Measurements from ENCODE around the gene NFKB1. TPM values are rescaled to one million over a fixed set of nuclear protein-coding genes. Genes with fewer than 3 reads are reported as not detected.
"Not testable (repeated sequence)": the region's sequence is repeated elsewhere in the genome, so short reads cannot be mapped to it uniquely, and the experiment has no call there.

Gene NFKB1
- total and polyA plus RNA-seq, 2 donors (not counting 1 experiment from before 2014, with no cell fraction given) = 32.0 to 88.1 TPM

- no peak for ATAC-seq (ENCODE audit: low read depth)
- 98% methylated on average over 9 of the region's 9 CpGs for WGBS (ENCODE audit: insufficient coverage)
- DNase-seq = no peak
- Histone ChIP-seq H3K27me3 (replicated peaks in 1 of 4; ENCODE audit: control extremely low read depth in 1 of 4, control insufficient read depth in 3 of 4, insufficient read depth in 4 of 4, low read length in 3 of 4) (no peaks in the 10 kb centered on the region), H3K27ac (ENCODE audit: low read length in 2 of 2) (no peak overlapping the region), H3K4me1 (ENCODE audit: control insufficient read depth in 2 of 2, insufficient read depth in 2 of 2, low read length in 2 of 2) (peaks cover 11 to 12% of the 10 kb centered on the region in 2 donors), H2AFZ (ENCODE audit: insufficient read depth, low read depth, low read length, poor library complexity, severe bottlenecking) (no peak overlapping the region), H3K9me3 (ENCODE audit: control extremely low read depth in 1 of 3, control insufficient read depth in 2 of 3, insufficient read depth in 1 of 3, low read length in 2 of 3) (no peaks in the 10 kb centered on the region), H4K20me1 (ENCODE audit: control insufficient read depth, insufficient read depth, low read length, poor library complexity, severe bottlenecking) (no peaks in the 10 kb centered on the region), H3K79me2 (ENCODE audit: control insufficient read depth, insufficient read depth, low read length) (no peaks in the 10 kb centered on the region), H3K4me3 (ENCODE audit: control extremely low read depth in 1 of 5, extremely low read depth in 1 of 5, insufficient read depth in 1 of 5, low read depth in 2 of 5, low read length in 4 of 5) (no peak overlapping the region), H3K4me2 (replicated peaks; ENCODE audit: low read depth, low read length, poor library complexity, severe bottlenecking) (no peak overlapping the region), H3K9ac (ENCODE audit: low read length) (no peak overlapping the region), H3K36me3 (replicated peaks in 1 of 2; ENCODE audit: control extremely low read depth in 1 of 2, control insufficient read depth in 1 of 2, extremely low read depth in 1 of 2, insufficient read depth in 2 of 2, low read length in 1 of 2) (peaks cover 8 to 62% of the 10 kb centered on the region in 2 experiments)
- Mint-ChIP-seq H3K4me1 (peaks cover 28% of the 10 kb centered on the region), H3K27ac (peak overlapping the region; percentile 4), H3K4me3 (no peak overlapping the region), H3K9me3 (ENCODE audit: insufficient read depth) (no peaks in the 10 kb centered on the region), H3K27me3 (no peaks in the 10 kb centered on the region)
- intact Hi-C loops (cut with micrococcal nuclease) = no loop called here
- POLR2A ChIA-PET = no interaction called here
- CTCF ChIA-PET = interaction anchor here (1.1 to 2.2 kb wide), 2 partner anchors 11 to 394 kb away, joined by 3 to 13 read pairs; no protein-coding TSS in a partner anchor
- TF ChIP-seq CTCF (IDR thresholded peaks at IDR 0.05) (no peak), EZH2 (IDR thresholded peaks at IDR 0.05; ENCODE audit: borderline replicate concordance, insufficient read depth, low read depth, low read length, poor library complexity, severe bottlenecking) (no peak)
Measured at GRCh38 chr4:102614801-102615200, 113.6 kb downstream of the NFKB1 start.

- Histone ChIP-seq H3K4me2 (replicated peaks; ENCODE audit: low read depth, low read length, poor library complexity, severe bottlenecking) (no peak overlapping the region), H3K4me3 (ENCODE audit: control extremely low read depth in 1 of 5, extremely low read depth in 1 of 5, insufficient read depth in 1 of 5, low read depth in 2 of 5, low read length in 4 of 5) (no peak overlapping the region), H3K9ac (ENCODE audit: low read length) (no peak overlapping the region), H4K20me1 (ENCODE audit: control insufficient read depth, insufficient read depth, low read length, poor library complexity, severe bottlenecking) (no peaks in the 10 kb centered on the region), H3K9me3 (ENCODE audit: control extremely low read depth in 1 of 3, control insufficient read depth in 2 of 3, insufficient read depth in 1 of 3, low read length in 2 of 3) (no peaks in the 10 kb centered on the region), H2AFZ (ENCODE audit: insufficient read depth, low read depth, low read length, poor library complexity, severe bottlenecking) (no peak overlapping the region), H3K27me3 (replicated peaks in 1 of 4; ENCODE audit: control extremely low read depth in 1 of 4, control insufficient read depth in 3 of 4, insufficient read depth in 4 of 4, low read length in 3 of 4) (no peaks in the 10 kb centered on the region), H3K4me1 (ENCODE audit: control insufficient read depth in 2 of 2, insufficient read depth in 2 of 2, low read length in 2 of 2) (peaks cover 11 to 12% of the 10 kb centered on the region in 2 donors), H3K79me2 (ENCODE audit: control insufficient read depth, insufficient read depth, low read length) (no peaks in the 10 kb centered on the region), H3K36me3 (replicated peaks in 1 of 2; ENCODE audit: control extremely low read depth in 1 of 2, control insufficient read depth in 1 of 2, extremely low read depth in 1 of 2, insufficient read depth in 2 of 2, low read length in 1 of 2) (peaks cover 4 to 45% of the 10 kb centered on the region in 2 experiments), H3K27ac (ENCODE audit: low read length in 2 of 2) (no peak overlapping the region)
- Mint-ChIP-seq H3K4me1 (peaks cover 23% of the 10 kb centered on the region), H3K27ac (no peak overlapping the region), H3K27me3 (no peaks in the 10 kb centered on the region), H3K9me3 (ENCODE audit: insufficient read depth) (no peaks in the 10 kb centered on the region), H3K4me3 (no peak overlapping the region)
- TF ChIP-seq EZH2 (IDR thresholded peaks at IDR 0.05; ENCODE audit: borderline replicate concordance, insufficient read depth, low read depth, low read length, poor library complexity, severe bottlenecking) (no peak), CTCF (IDR thresholded peaks at IDR 0.05) (no peak)
- ChIA-PET POLR2A (no interaction called here), CTCF (interaction anchor here (1.0 to 1.4 kb wide), 2 partner anchors 10 to 24 kb away, joined by 3 to 4 read pairs; no protein-coding TSS in a partner anchor)
- ATAC-seq (ENCODE audit: low read depth) (no peak), DNase-seq (no peak)
- no CpG with 5 or more reads among the region's 9 CpGs for WGBS (ENCODE audit: insufficient coverage)
- intact Hi-C loops (cut with micrococcal nuclease) = no loop called here
Measured at GRCh38 chr4:102616636-102617035, 115.5 kb downstream of the NFKB1 start.

- H3K9me3 Mint-ChIP-seq (ENCODE audit: insufficient read depth); H3K4me2 ChIP-seq (replicated peaks; ENCODE audit: low read depth, low read length, poor library complexity, severe bottlenecking); H4K20me1 ChIP-seq (ENCODE audit: control insufficient read depth, insufficient read depth, low read length, poor library complexity, severe bottlenecking); H3K4me3 Mint-ChIP-seq; intact Hi-C loops (cut with micrococcal nuclease); H3K9me3 ChIP-seq (ENCODE audit: control extremely low read depth in 1 of 3, control insufficient read depth in 2 of 3, insufficient read depth in 1 of 3, low read length in 2 of 3); H3K4me1 ChIP-seq (ENCODE audit: control insufficient read depth in 2 of 2, insufficient read depth in 2 of 2, low read length in 2 of 2); H2AFZ ChIP-seq (ENCODE audit: insufficient read depth, low read depth, low read length, poor library complexity, severe bottlenecking); POLR2A ChIA-PET; H3K9ac ChIP-seq (ENCODE audit: low read length); H3K27me3 ChIP-seq (replicated peaks in 1 of 4; ENCODE audit: control extremely low read depth in 1 of 4, control insufficient read depth in 3 of 4, insufficient read depth in 4 of 4, low read length in 3 of 4); H3K4me3 ChIP-seq (ENCODE audit: control extremely low read depth in 1 of 5, extremely low read depth in 1 of 5, insufficient read depth in 1 of 5, low read depth in 2 of 5, low read length in 4 of 5); H3K27me3 Mint-ChIP-seq; ATAC-seq (ENCODE audit: low read depth); H3K4me1 Mint-ChIP-seq; H3K79me2 ChIP-seq (ENCODE audit: control insufficient read depth, insufficient read depth, low read length); DNase-seq; H3K27ac ChIP-seq (ENCODE audit: low read length in 2 of 2): not testable (repeated sequence)
- peaks cover 2 to 25% of the 10 kb centered on the region in 2 experiments for H3K36me3 ChIP-seq (replicated peaks in 1 of 2; ENCODE audit: control extremely low read depth in 1 of 2, control insufficient read depth in 1 of 2, extremely low read depth in 1 of 2, insufficient read depth in 2 of 2, low read length in 1 of 2)
- peak overlapping the region; percentile 42 for H3K27ac Mint-ChIP-seq
- CTCF ChIA-PET = interaction anchor here (1.1 to 2.4 kb wide), 2 partner anchors 10 to 472 kb away, joined by 3 to 14 read pairs; no protein-coding TSS in a partner anchor
- no CpG with 5 or more reads among the region's 9 CpGs for WGBS (ENCODE audit: insufficient coverage)
Measured at GRCh38 chr4:102619021-102619420, 117.9 kb downstream of the NFKB1 start.

All from B cell (primary cell).